ENCODE measurements around the gene MPRIP. TPM values are rescaled to one million over a fixed set of nuclear protein-coding genes. Genes with fewer than 3 reads are reported as not detected.

Gene MPRIP
- total RNA-seq, 2 donors from 2014 or later = 235 to 252 TPM

- no peaks in the 10 kb centered on the region for H3K27me3 ChIP-seq (replicated peaks; ENCODE audit: insufficient read depth)
- no peaks in the 10 kb centered on the region for H3K36me3 ChIP-seq
- no peak for DNase-seq (ENCODE audit: low spot score)
- H3K27ac ChIP-seq = peak overlapping the region; percentile 6 to 65
- no peaks in the 10 kb centered on the region for H3K9me3 ChIP-seq
- H3K4me3 ChIP-seq = no peak overlapping the region
- peaks cover 24 to 51% of the 10 kb centered on the region in 2 donors for H3K4me1 ChIP-seq (ENCODE audit: control insufficient read depth in 1 of 2, low read depth in 2 of 2)
- TF ChIP-seq CTCF (IDR thresholded peaks at IDR 0.05) = no peak
- ATAC-seq (ENCODE audit: insufficient number of reproducible peaks, low FRiP score, low read depth) = no peak
Measured at GRCh38 chr17:17034496-17035075, 7.7 kb upstream of the MPRIP start.

- Histone ChIP-seq H3K27me3 (replicated peaks; ENCODE audit: insufficient read depth) (no peaks in the 10 kb centered on the region), H3K4me1 (ENCODE audit: control insufficient read depth in 1 of 2, low read depth in 2 of 2) (peaks cover 24 to 49% of the 10 kb centered on the region in 2 donors), H3K9me3 (no peaks in the 10 kb centered on the region), H3K36me3 (no peaks in the 10 kb centered on the region), H3K4me3 (no peak overlapping the region), H3K27ac (peak overlapping the region; percentile 88 to 91)
- no peak for DNase-seq (ENCODE audit: low spot score)
- no peak for ATAC-seq (ENCODE audit: insufficient number of reproducible peaks, low FRiP score, low read depth)
- no peak for TF ChIP-seq CTCF (IDR thresholded peaks at IDR 0.05)
Measured at GRCh38 chr17:17035490-17035889, 6.8 kb upstream of the MPRIP start.

GRCh38 chr17:17035920-17036523 lies 6.2 kb upstream of the MPRIP start:
- Histone ChIP-seq H3K36me3 (no peaks in the 10 kb centered on the region), H3K9me3 (no peaks in the 10 kb centered on the region), H3K27me3 (replicated peaks; ENCODE audit: insufficient read depth) (no peaks in the 10 kb centered on the region), H3K4me3 (no peak overlapping the region), H3K4me1 (ENCODE audit: control insufficient read depth in 1 of 2, low read depth in 2 of 2) (peaks cover 24 to 44% of the 10 kb centered on the region in 2 donors), H3K27ac (peak overlapping the region; percentile 88 to 91)
- ATAC-seq (ENCODE audit: insufficient number of reproducible peaks, low FRiP score, low read depth) (no peak), DNase-seq (ENCODE audit: low spot score) (no peak)
- TF ChIP-seq CTCF (IDR thresholded peaks at IDR 0.05) = no peak

- Histone ChIP-seq H3K9me3 (no peaks in the 10 kb centered on the region), H3K4me3 (no peak overlapping the region), H3K36me3 (no peaks in the 10 kb centered on the region), H3K27me3 (replicated peaks; ENCODE audit: insufficient read depth) (no peaks in the 10 kb centered on the region), H3K27ac (peak overlapping the region; percentile 88 to 91), H3K4me1 (ENCODE audit: control insufficient read depth in 1 of 2, low read depth in 2 of 2) (peaks cover 21 to 45% of the 10 kb centered on the region in 2 donors)
- ATAC-seq (ENCODE audit: insufficient number of reproducible peaks, low FRiP score, low read depth) = peak; percentile 40
- TF ChIP-seq CTCF (IDR thresholded peaks at IDR 0.05) = no peak
- peak; percentile 51 for DNase-seq (ENCODE audit: low spot score)
Measured at GRCh38 chr17:17036524-17036998, 5.7 kb upstream of the MPRIP start.

- Histone ChIP-seq H3K27ac (no peak overlapping the region), H3K27me3 (replicated peaks; ENCODE audit: insufficient read depth) (no peaks in the 10 kb centered on the region), H3K4me3 (no peak overlapping the region), H3K9me3 (no peaks in the 10 kb centered on the region), H3K4me1 (ENCODE audit: control insufficient read depth in 1 of 2, low read depth in 2 of 2) (peaks cover 26 to 48% of the 10 kb centered on the region in 2 donors), H3K36me3 (no peaks in the 10 kb centered on the region)
- TF ChIP-seq CTCF (IDR thresholded peaks at IDR 0.05) = no peak
- ATAC-seq (ENCODE audit: insufficient number of reproducible peaks, low FRiP score, low read depth) (no peak), DNase-seq (ENCODE audit: low spot score) (no peak)
Measured at GRCh38 chr17:17039911-17040310, 2.3 kb upstream of the MPRIP start.
